Measurements from ENCODE around the gene MSH5.

Gene MSH5

DNA sequence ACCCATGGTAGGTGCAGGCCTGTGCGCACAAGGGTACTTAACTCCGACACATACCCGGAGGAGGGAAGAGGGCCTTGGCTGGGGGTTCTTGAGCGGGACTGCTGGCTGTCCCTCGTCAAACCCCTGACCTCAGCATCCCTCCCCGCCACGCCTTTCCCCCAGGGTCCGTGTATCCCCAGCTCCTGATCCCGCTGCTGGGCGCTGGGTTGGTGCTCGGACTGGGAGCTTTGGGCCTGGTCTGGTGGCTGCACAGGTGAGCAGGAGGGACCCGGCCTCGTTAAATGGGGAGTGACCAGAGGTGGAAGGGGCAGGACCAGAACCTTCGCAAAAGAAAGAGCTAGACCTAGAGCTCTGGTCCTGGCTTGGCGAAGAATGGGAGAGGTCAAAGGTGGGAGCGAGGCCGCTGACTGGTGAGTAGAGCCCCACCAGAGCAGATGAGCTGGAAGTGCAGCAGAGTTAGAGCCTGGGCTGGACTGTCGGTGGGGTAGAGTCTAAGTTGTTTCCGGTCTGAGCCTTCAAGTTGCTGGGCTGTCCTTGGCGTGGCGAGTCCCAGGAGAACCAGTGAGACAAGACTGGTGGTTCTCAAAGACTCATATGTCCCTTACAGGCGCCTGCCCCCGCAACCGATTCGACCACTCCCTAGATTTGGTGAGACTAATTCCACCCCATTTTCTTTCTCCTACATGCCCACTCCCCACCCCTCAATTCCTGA is 15.7 kb upstream of the MSH5 start:
- Histone ChIP-seq H3K9ac (no peak overlapping the region), H3K27me3 (ENCODE audit: control insufficient read depth, insufficient read depth, low read length) (no peaks in the 10 kb centered on the region), H2AFZ (no peak overlapping the region), H3K4me2 (ENCODE audit: low read length) (no peak overlapping the region), H3K4me1 (no peaks in the 10 kb centered on the region), H3K27ac (no peak overlapping the region), H3K36me3 (ENCODE audit: control insufficient read depth, insufficient read depth, low read length) (no peaks in the 10 kb centered on the region), H3K4me3 (ENCODE audit: low read depth, low read length) (no peak overlapping the region), H3K79me2 (no peaks in the 10 kb centered on the region), H3K9me3 (ENCODE audit: control insufficient read depth, low read length) (no peaks in the 10 kb centered on the region)
- TF ChIP-seq, protein P1, sequence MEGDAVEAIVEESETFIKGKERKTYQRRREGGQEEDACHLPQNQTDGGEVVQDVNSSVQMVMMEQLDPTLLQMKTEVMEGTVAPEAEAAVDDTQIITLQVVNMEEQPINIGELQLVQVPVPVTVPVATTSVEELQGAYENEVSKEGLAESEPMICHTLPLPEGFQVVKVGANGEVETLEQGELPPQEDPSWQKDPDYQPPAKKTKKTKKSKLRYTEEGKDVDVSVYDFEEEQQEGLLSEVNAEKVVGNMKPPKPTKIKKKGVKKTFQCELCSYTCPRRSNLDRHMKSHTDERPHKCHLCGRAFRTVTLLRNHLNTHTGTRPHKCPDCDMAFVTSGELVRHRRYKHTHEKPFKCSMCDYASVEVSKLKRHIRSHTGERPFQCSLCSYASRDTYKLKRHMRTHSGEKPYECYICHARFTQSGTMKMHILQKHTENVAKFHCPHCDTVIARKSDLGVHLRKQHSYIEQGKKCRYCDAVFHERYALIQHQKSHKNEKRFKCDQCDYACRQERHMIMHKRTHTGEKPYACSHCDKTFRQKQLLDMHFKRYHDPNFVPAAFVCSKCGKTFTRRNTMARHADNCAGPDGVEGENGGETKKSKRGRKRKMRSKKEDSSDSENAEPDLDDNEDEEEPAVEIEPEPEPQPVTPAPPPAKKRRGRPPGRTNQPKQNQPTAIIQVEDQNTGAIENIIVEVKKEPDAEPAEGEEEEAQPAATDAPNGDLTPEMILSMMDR (IDR thresholded peaks at IDR 0.05) = no peak

DNA sequence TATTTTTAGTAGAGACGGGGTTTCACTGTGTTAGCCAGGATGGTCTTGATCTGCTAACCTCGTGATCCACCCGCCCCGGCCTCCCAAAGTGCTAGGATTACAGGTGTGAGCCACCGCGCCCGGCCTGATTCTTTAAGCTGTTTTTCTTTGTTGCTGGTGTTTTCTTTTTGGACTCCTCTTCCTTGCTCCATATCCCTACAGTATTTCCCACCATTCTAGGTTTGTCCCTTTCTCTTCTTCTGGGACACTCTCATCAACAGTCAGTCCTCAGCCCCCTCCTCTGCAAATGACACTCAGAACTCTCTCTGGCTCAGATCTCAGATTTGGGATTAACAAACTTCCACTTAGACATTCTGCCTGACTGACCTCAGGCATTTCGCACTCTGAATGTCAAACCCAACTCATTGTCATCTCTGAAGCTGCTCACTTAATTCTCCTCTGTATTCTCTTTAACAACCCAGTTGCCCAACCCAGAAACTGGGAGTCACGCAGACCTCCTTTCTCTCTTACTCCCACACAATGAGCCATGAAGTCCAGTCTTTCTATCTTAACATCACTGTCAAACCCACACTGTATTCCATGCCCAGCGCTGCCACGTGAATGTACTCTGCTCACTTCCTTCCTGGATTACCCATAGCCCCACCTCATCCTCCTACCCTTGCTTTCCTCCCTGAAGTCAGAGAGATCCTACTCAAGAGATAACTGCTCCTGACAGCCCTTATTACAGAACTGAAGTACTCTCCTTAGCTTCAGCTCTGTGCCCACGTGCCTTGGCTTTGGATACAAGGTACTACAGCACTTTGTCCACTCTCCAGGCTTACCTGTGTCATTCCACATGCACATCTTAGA is 14.1 kb upstream of the MSH5 start:
- TF ChIP-seq, protein P1 (IDR thresholded peaks at IDR 0.05) = no peak
- Histone ChIP-seq H3K9ac (no peak overlapping the region), H3K36me3 (ENCODE audit: control insufficient read depth, insufficient read depth, low read length) (no peaks in the 10 kb centered on the region), H3K4me2 (ENCODE audit: low read length) (no peak overlapping the region), H3K4me1 (no peaks in the 10 kb centered on the region), H3K9me3 (ENCODE audit: control insufficient read depth, low read length) (no peaks in the 10 kb centered on the region), H3K79me2 (no peaks in the 10 kb centered on the region), H3K27me3 (ENCODE audit: control insufficient read depth, insufficient read depth, low read length) (no peaks in the 10 kb centered on the region), H3K27ac (no peak overlapping the region), H3K4me3 (ENCODE audit: low read depth, low read length) (no peak overlapping the region), H2AFZ (no peak overlapping the region)

DNA sequence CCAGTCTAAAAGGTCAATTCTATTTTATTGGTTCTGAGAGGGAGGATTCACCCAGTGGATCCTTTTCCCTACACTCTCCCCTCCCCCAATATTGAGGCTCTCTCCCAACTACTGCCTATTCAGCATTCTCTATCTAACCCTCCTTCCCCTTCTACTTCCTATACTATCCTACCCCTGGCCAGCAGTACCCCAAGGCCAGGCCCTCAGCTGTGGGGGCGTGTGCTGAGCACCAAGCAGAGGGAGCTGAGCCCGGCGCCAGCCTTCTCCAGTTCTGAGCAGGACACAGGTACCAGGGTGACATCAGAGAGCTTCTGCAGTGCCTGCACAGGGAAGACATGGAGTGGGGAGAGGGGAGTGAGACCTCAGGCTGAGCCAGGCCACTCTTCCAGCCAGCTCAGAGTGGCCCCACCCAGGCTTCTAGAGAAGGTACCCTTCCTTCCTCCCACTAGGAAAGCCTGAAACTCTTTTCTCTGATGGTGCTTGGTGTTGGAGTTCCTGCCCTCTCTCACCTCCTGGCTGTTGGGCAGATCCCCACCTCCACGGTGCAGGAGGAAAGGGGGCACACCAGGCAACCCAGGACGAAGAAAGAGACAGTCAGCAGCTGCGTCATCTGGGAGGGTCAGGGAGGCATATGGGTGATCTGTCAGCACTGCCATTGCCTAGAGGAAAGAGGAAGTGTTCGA is 12.6 kb upstream of the MSH5 start:
- Histone ChIP-seq H3K27me3 (ENCODE audit: control insufficient read depth, insufficient read depth, low read length) (no peaks in the 10 kb centered on the region), H3K9ac (no peak overlapping the region), H3K79me2 (no peaks in the 10 kb centered on the region), H3K36me3 (ENCODE audit: control insufficient read depth, insufficient read depth, low read length) (no peaks in the 10 kb centered on the region), H3K4me2 (ENCODE audit: low read length) (no peak overlapping the region), H2AFZ (no peak overlapping the region), H3K9me3 (ENCODE audit: control insufficient read depth, low read length) (no peaks in the 10 kb centered on the region), H3K27ac (no peak overlapping the region), H3K4me3 (ENCODE audit: low read depth, low read length) (no peak overlapping the region), H3K4me1 (no peaks in the 10 kb centered on the region)
- TF ChIP-seq, protein P1 (IDR thresholded peaks at IDR 0.05) = no peak

DNA sequence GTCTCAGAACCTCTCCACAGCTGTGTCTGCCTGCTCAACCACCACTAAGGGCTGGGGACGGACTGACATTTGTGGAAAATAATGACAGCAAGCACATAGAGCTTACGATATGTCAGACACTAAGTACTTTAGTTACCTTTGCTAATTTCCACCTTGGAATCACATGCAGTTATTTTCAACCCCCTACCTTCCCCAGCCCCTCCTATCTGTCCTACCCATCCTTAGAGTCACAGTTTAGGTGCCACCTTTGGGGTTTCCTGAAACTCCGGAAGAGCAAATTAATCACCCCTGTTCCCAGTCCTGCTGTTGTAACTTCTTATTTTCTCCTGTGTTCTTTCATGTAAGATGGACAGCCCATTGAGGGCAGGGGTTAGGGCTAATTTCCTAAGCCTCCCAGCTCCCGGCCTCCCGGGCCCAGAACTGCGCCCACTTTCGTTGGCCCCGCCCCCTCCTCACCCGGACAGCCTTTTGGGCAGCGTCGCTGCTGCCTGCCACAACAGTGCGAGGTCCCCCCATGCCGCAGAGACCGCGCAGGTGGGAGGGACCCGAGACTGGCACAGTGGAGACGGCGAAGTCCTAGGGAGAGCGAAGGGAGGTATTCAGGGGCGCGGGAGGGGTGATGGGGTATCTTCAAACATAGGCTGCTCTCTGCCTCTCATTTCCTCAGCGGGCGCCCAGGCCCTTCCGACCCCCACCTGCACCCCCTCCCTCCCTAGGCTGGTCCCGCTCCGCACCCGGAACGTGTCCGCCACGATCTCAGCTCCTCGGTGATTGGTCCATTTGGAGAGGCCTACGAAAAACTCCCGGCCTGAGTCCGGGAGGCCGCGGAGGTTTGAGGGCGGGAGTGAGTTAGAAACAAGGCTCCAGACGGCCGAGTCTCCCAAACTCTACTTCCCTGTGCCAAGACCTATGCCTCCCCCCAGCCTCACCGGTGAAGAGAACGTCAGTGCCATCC is 11.8 kb upstream of the MSH5 start:
- H2AFZ ChIP-seq = no peak overlapping the region
- H3K4me2 ChIP-seq (ENCODE audit: low read length) = peak overlapping the region; percentile 98
- no peak overlapping the region for H3K9ac ChIP-seq
- H3K79me2 ChIP-seq = no peaks in the 10 kb centered on the region
- peak overlapping the region; percentile 20 for H3K27ac ChIP-seq
- H3K9me3 ChIP-seq (ENCODE audit: control insufficient read depth, low read length) = no peaks in the 10 kb centered on the region
- no peaks in the 10 kb centered on the region for H3K4me1 ChIP-seq
- no peaks in the 10 kb centered on the region for H3K27me3 ChIP-seq (ENCODE audit: control insufficient read depth, insufficient read depth, low read length)
- peak overlapping the region; percentile 94 for H3K4me3 ChIP-seq (ENCODE audit: low read depth, low read length)
- TF ChIP-seq, protein P1 (IDR thresholded peaks at IDR 0.05) = no peak
- H3K36me3 ChIP-seq (ENCODE audit: control insufficient read depth, insufficient read depth, low read length) = no peaks in the 10 kb centered on the region
